Psoas muscle (tissue), 8 donors: ENCODE measurements around the gene GINS1. TPM values are rescaled to one million over a fixed set of nuclear protein-coding genes. Genes with fewer than 3 reads are reported as not detected.

ENCODE experiments used
- ATAC-seq, 4 donors: fragments of 200-7000 bp; cut with Tn5 transposase; one replicate each; pipeline ENCODE4 v1.9.1; 2020; ENCODE audit warnings: moderate library complexity in 3 of 4, mild to moderate bottlenecking in 2 of 4
- DNase-seq, 2 donors: peaks; one replicate each; pipeline ENCODE4 v3.0.0-alpha.2; 2020
- H3K27ac ChIP-seq: fragments of 200-600 bp; one replicate; pipeline ENCODE4 v1.8.0; 2022
- H3K27me3 ChIP-seq, 3 donors: fragments of 200-600 bp in 1 of 3; one replicate each; pipeline versions ENCODE4 v1.6.1 to v1.8.0; 2013 to 2022; ENCODE audit warnings: low read length in 2 of 3, mild to moderate bottlenecking in 2 of 3, moderate library complexity in 1 of 3; ENCODE audit not compliant: insufficient read depth in 3 of 3
- H3K36me3 ChIP-seq, 2 donors: fragments of 200-600 bp in 1 of 2; one replicate each; pipeline versions ENCODE4 v1.6.1 to v1.8.0; 2013 to 2022; ENCODE audit warnings: low read depth in 1 of 2, mild to moderate bottlenecking in 1 of 2, moderate library complexity in 1 of 2; ENCODE audit not compliant: insufficient read depth in 1 of 2
- H3K4me1 ChIP-seq: fragments of 200-600 bp; one replicate; pipeline ENCODE4 v1.8.0; 2022
- H3K4me3 ChIP-seq: fragments of 200-600 bp; one replicate; pipeline ENCODE4 v1.8.0; 2022; ENCODE audit warnings: mild to moderate bottlenecking
- H3K9me3 ChIP-seq: fragments of 200-600 bp; one replicate; pipeline ENCODE4 v1.8.0; 2022
- CTCF ChIP-seq: fragments of 200-600 bp; IDR thresholded peaks from one replicate; pipeline ENCODE4 v1.8.0; 2022; ENCODE audit warnings: antibody characterized with exemption
- WGBS, 3 donors: extraction: QIAGEN DNeasy Blood & Tissue Kit; methylation state at CpG; one replicate each; pipeline versions ENCODE4 v1.1.6 to v1.1.7; 2013; 5-methylcytosine and 5-hydroxymethylcytosine counted together
- intact Hi-C, 2 donors: fragments of 100-400 bp; cut with DNase I; formaldehyde crosslinking; loops; one replicate each; pipeline versions ENCODE4 v1.11.0 to v1.14.2; 2022
- polyA plus RNA-seq, 3 donors: library from polyadenylated mRNA; stranded (reverse); fragments of 200-250 nt; gene quantifications; one replicate each; pipeline ENCODE4 v1.2.3, GENCODE V29; 2013
- total RNA-seq, 4 donors: library from RNA; stranded (reverse); fragmentation: NEBNext Ultra II Directional in 2 of 4; extraction: Animal tissue kit (Norgen Biotek cat#: 25700) in 2 of 4; gene quantifications; one replicate each; pipeline versions ENCODE4 v1.2.1 to v1.2.4, GENCODE V29; 2021 to 2023
- donor health status: healthy with polysubstance abuse.
- donor health status: DM: no; HTN: no; CAD: no; lungs with moderate emphysema.
- donor health status: Bipolar disorder and iron deficiency.
- donor health status: healthy.
- donor health status: DM: yes; HTN: yes; CAD: no.
- donor health status: DM: no; HTN: no; CAD: no.
- donor health status: DM: no; HTN: no; CAD: no.
- donor health status: DM: yes; HTN: yes; CAD: no.

The GINS1 gene
- total and polyA plus RNA-seq, 7 donors, result 0.07 to 0.67 (median 0.17) TPM; not detected in 1

- Histone ChIP-seq H3K27ac (no peak overlapping the region), H3K4me3 (no peak overlapping the region), H3K9me3 (no peaks in the 10 kb centered on the region), H3K4me1 (no peaks in the 10 kb centered on the region), H3K36me3 (peaks cover 0 to 8% of the 10 kb centered on the region in 2 donors), H3K27me3 (no peaks in the 10 kb centered on the region)
- intact Hi-C loops, result no loop called here
- 81 to 89% (median 87%) methylated on average over 12 of the region's 12 CpGs for WGBS, 3 donors
- no peak for TF ChIP-seq CTCF
- ATAC-seq (no peak), DNase-seq (no peak)
Measured at GRCh38 chr20:25459916-25460535, 52.6 kb downstream of the GINS1 start.

DNA sequence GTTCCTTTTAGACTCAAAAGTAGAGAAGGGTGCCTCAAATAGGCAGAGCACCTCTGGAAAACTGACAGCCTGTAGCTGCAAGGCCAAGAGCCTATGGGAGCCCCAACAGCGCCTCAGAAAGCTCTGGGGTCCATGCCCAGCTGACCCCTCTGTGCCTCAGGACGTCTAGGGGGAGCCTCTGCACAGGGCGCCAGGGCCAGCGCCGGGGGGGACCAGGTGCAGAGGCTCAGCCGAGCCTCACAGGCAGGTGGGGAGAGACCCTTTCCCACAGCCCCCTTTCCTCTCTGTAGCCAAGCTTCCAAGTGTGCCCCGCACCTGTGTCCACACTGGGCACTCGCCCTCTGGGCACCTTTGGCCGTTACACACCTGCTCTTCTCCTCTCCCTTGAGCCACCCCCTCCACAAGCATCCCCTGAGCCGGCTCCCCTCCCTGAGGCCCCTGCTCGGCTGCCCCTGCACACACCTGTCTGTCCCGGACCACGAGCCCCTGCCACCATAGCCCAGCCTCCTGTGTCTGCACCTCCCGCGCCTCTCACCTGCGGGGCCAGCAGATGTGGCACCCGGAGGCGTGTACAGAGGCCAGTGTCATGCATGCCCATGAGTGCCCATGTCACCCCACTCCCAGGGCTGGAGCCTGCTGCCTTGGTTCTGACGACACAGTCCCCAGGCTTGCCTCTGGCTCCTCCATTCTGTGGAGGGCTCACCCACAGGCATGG lies 53.2 kb downstream of the GINS1 start:
- H3K4me1 ChIP-seq, result no peaks in the 10 kb centered on the region
- ATAC-seq (no peak), DNase-seq (no peak)
- no peaks in the 10 kb centered on the region for H3K27me3 ChIP-seq
- TF ChIP-seq CTCF, result no peak
- intact Hi-C loops, result no loop called here
- H3K9me3 ChIP-seq, result no peaks in the 10 kb centered on the region
- peaks cover 0 to 1% of the 10 kb centered on the region in 2 donors for H3K36me3 ChIP-seq
- whole genome bisulfite sequencing, 3 donors, result 86 to 96% (median 90%) methylated on average over 12 to 19 of the region's 19 CpGs
- H3K4me3 ChIP-seq, result no peak overlapping the region
- no peak overlapping the region for H3K27ac ChIP-seq

GRCh38 chr20:25461281-25461650 lies 53.8 kb downstream of the GINS1 start:
- TF ChIP-seq CTCF, result no peak
- H3K27ac ChIP-seq, result no peak overlapping the region
- H3K27me3 ChIP-seq, result no peaks in the 10 kb centered on the region
- no peak overlapping the region for H3K4me3 ChIP-seq
- ATAC-seq (no peak), DNase-seq (no peak)
- WGBS, 3 donors, result 79 to 93% (median 80%) methylated on average over 9 of the region's 9 CpGs
- H3K9me3 ChIP-seq, result no peaks in the 10 kb centered on the region
- no peaks in the 10 kb centered on the region for H3K36me3 ChIP-seq
- intact Hi-C loops, result no loop called here
- no peaks in the 10 kb centered on the region for H3K4me1 ChIP-seq

GRCh38 chr20:25461786-25462545 lies 54.5 kb downstream of the GINS1 start:
- no peak for TF ChIP-seq CTCF
- no peak overlapping the region for H3K4me3 ChIP-seq
- H3K4me1 ChIP-seq, result no peaks in the 10 kb centered on the region
- H3K9me3 ChIP-seq, result no peaks in the 10 kb centered on the region
- no peak for DNase-seq
- H3K27me3 ChIP-seq, result no peaks in the 10 kb centered on the region
- H3K27ac ChIP-seq, result no peak overlapping the region
- intact Hi-C loops, result no loop called here
- peaks cover 0 to 3% of the 10 kb centered on the region in 2 donors for H3K36me3 ChIP-seq
- WGBS, 3 donors, result 80 to 85% (median 83%) methylated on average over 18 of the region's 18 CpGs
- ATAC-seq, result no peak
